Measurements from ENCODE around the gene ANO8. TPM values are rescaled to one million over a fixed set of nuclear protein-coding genes. Genes with fewer than 3 reads are reported as not detected.

The ANO8 gene
- total and polyA plus RNA-seq, 2 of the 8 experiments (the other 6 are each of a cell fraction or from before 2014, with no cell fraction given), result 9.5 to 20.7 TPM

- POLR2A ChIA-PET (ENCODE audit: partially characterized antibody), result interaction anchor here (9.0 kb wide), 1 partner anchor 12 kb away, joined by 113 read pairs; the partner anchor contains the start of genes BABAM1 and USHBP1
- Histone ChIP-seq H3K79me1 (ENCODE audit: low read depth, low read length) (no peaks in the 10 kb centered on the region), H2BK5ac (ENCODE audit: low read depth, low read length) (no peak overlapping the region), H3K79me2 (ENCODE audit: control insufficient read depth in 1 of 2, insufficient read depth in 2 of 2, low read length in 2 of 2) (no peaks in the 10 kb centered on the region), H3K4ac (replicated peaks; ENCODE audit: insufficient read length, low read depth, low read length) (no peak overlapping the region), H3K9ac (replicated peaks in 1 of 4; ENCODE audit: extremely low read depth in 1 of 4, low read depth in 3 of 4, low read length in 3 of 4) (no peak overlapping the region), H3K36me3 (ENCODE audit: control insufficient read depth in 2 of 4, insufficient read depth in 4 of 4, low read length in 3 of 4) (peaks cover 8 to 39% (median 26%) of the 10 kb centered on the region in 4 experiments; a peak in 6 of 8 replicates), H2AFZ (ENCODE audit: low read length) (no peak overlapping the region), H3K27ac (ENCODE audit: low read depth, low read length) (no peak overlapping the region), H3K23me2 (ENCODE audit: low read depth, low read length) (no peaks in the 10 kb centered on the region), H3K4me1 (replicated peaks in 1 of 4; ENCODE audit: control insufficient read depth in 3 of 4, insufficient read depth in 4 of 4, low read length in 3 of 4) (no peaks in the 10 kb centered on the region), H2BK15ac (ENCODE audit: low read length) (no peak overlapping the region), H3K27me3 (replicated peaks in 1 of 4; ENCODE audit: control insufficient read depth in 3 of 4, extremely low read depth in 1 of 4, insufficient read depth in 3 of 4, low read length in 3 of 4) (no peaks in the 10 kb centered on the region), H3K14ac (ENCODE audit: insufficient read length) (no peak overlapping the region), H4K5ac (ENCODE audit: insufficient read length, low read depth, low read length) (no peak overlapping the region), H3K4me2 (ENCODE audit: insufficient read depth in 1 of 2, low read depth in 2 of 2, low read length in 2 of 2) (no peak overlapping the region), H3K56ac (replicated peaks; ENCODE audit: insufficient read length, low read depth, low read length) (no peak overlapping the region), H4K91ac (replicated peaks; ENCODE audit: insufficient read length, low read length) (no peak overlapping the region), H3K4me3 (ENCODE audit: extremely low read depth in 1 of 4, insufficient read depth in 2 of 4, low read depth in 3 of 4, low read length in 4 of 4) (no peak overlapping the region), H2BK20ac (ENCODE audit: low read length) (no peak overlapping the region), H3K23ac (ENCODE audit: insufficient read length) (no peak overlapping the region), H4K8ac (ENCODE audit: extremely low read depth, insufficient read depth, low read length) (no peak overlapping the region), H2BK120ac (replicated peaks; ENCODE audit: low read depth, low read length) (no peak overlapping the region), H4K20me1 (replicated peaks in 1 of 2; ENCODE audit: control insufficient read depth in 1 of 2, insufficient read depth in 2 of 2, low read length in 2 of 2) (peaks cover 0 to 2% of the 10 kb centered on the region in 2 experiments), H2AK5ac (ENCODE audit: low read depth, low read length) (no peak overlapping the region), H3K18ac (ENCODE audit: extremely low read depth, low read length) (no peak overlapping the region), H2BK12ac (ENCODE audit: low read depth, low read length) (no peak overlapping the region), H3K9me3 (ENCODE audit: insufficient read depth in 2 of 2, low read depth in 1 of 2, low read length in 1 of 2) (no peaks in the 10 kb centered on the region)
- DNase-seq (ENCODE audit: low read depth in 1 of 2, low spot score in 2 of 2) (no peak), FAIRE-seq (no peak)
- CTCF ChIA-PET (ENCODE audit: partially characterized antibody), result interaction anchor here (1.3 kb wide), 1 partner anchor 11 kb away, joined by 3 read pairs; the partner anchor contains the start of gene USHBP1
- WGBS, 2 experiments (ENCODE audit: extremely low coverage in 1 of 2, insufficient coverage in 1 of 2, insufficient read length in 1 of 2, insufficient replicate concordance in 2 of 2, low coverage in 1 of 2, low lambda C conversion rate in 2 of 2, missing lambda C conversion rate in 1 of 2), result 89% methylated on average over 19 of the region's 19 CpGs; no CpG with 5 or more reads in 1 of the 2 experiments
- no peak for TF ChIP-seq RAD21 (IDR thresholded peaks at IDR 0.05 in 1 of 2, conservative IDR thresholded peaks at IDR 0.05 in 1 of 2; ENCODE audit: low read depth in 2 of 2, low read length in 2 of 2)
- TF ChIP-seq HDAC2 (IDR thresholded peaks at IDR 0.05; ENCODE audit: borderline replicate concordance in 1 of 2, low read depth in 2 of 2, low read length in 2 of 2), result no peak
- no peak for TF ChIP-seq CTBP2 (IDR thresholded peaks at IDR 0.05; ENCODE audit: borderline replicate concordance, insufficient read depth, insufficient read length, low read length)
- TF ChIP-seq ZNF274 (IDR thresholded peaks at IDR 0.05; ENCODE audit: borderline replicate concordance, extremely low read depth, low read length), result no peak
- TF ChIP-seq KDM1A (IDR thresholded peaks at IDR 0.05; ENCODE audit: borderline replicate concordance, low read length), result no peak
- no peak for TF ChIP-seq RNF2 (IDR thresholded peaks at IDR 0.05; ENCODE audit: borderline replicate concordance, low read depth, low read length, missing control alignments, poor library complexity, severe bottlenecking)
- no peak for TF ChIP-seq FOSL1 (IDR thresholded peaks at IDR 0.05; ENCODE audit: insufficient read depth, low read depth, low read length)
- no peak for TF ChIP-seq HDAC6 (IDR thresholded peaks at IDR 0.05; ENCODE audit: low read depth, low read length)
These were observed 59.0 kb downstream of the ANO8 start for GRCh38 chr19:17275441-17276175.

Data from H1 (cell line).